Measurements from ENCODE around the gene PRTG.
"Not testable (repeated sequence)": the region's sequence is repeated elsewhere in the genome, so short reads cannot be mapped to it uniquely, and the experiment has no call there.

PRTG gene

GRCh38 chr15:55733461-55733860, 9.5 kb downstream of the PRTG start:
- H3K27ac ChIP-seq (ENCODE audit: low read depth, low read length); H3K36me3 ChIP-seq (ENCODE audit: insufficient read depth, low read length); H3K4me1 ChIP-seq (ENCODE audit: control insufficient read depth, insufficient read depth, low read length, unreplicated experiment); H2AFZ ChIP-seq (ENCODE audit: low read length, unreplicated experiment); H3K27me3 ChIP-seq (ENCODE audit: insufficient read depth, low read length); H3K4me3 ChIP-seq (ENCODE audit: low read depth, low read length); H3K79me2 ChIP-seq (ENCODE audit: control insufficient read depth, insufficient read depth, low read length, unreplicated experiment): not testable (repeated sequence)

- Histone ChIP-seq H3K4me1 (ENCODE audit: control insufficient read depth, insufficient read depth, low read length, unreplicated experiment) (no peaks in the 10 kb centered on the region), H3K27ac (ENCODE audit: low read depth, low read length) (no peak overlapping the region), H2AFZ (ENCODE audit: low read length, unreplicated experiment) (no peak overlapping the region), H3K36me3 (ENCODE audit: insufficient read depth, low read length) (no peaks in the 10 kb centered on the region), H3K4me3 (ENCODE audit: low read depth, low read length) (no peak overlapping the region), H3K27me3 (ENCODE audit: insufficient read depth, low read length) (no peaks in the 10 kb centered on the region), H3K79me2 (ENCODE audit: control insufficient read depth, insufficient read depth, low read length, unreplicated experiment) (no peaks in the 10 kb centered on the region)
Observed at GRCh38 chr15:55721554-55722185, 21.3 kb downstream of the PRTG start.

- Histone ChIP-seq H3K36me3 (ENCODE audit: insufficient read depth, low read length) (no peaks in the 10 kb centered on the region), H2AFZ (ENCODE audit: low read length, unreplicated experiment) (no peak overlapping the region), H3K4me3 (ENCODE audit: low read depth, low read length) (no peak overlapping the region), H3K27ac (ENCODE audit: low read depth, low read length) (no peak overlapping the region), H3K4me1 (ENCODE audit: control insufficient read depth, insufficient read depth, low read length, unreplicated experiment) (no peaks in the 10 kb centered on the region), H3K27me3 (ENCODE audit: insufficient read depth, low read length) (no peaks in the 10 kb centered on the region), H3K79me2 (ENCODE audit: control insufficient read depth, insufficient read depth, low read length, unreplicated experiment) (no peaks in the 10 kb centered on the region)
Observed at GRCh38 chr15:55715355-55716076, 27.4 kb downstream of the PRTG start.

GRCh38 chr15:55714064-55714463, 28.9 kb downstream of the PRTG start:
- Histone ChIP-seq H3K27ac (ENCODE audit: low read depth, low read length) (no peak overlapping the region), H3K79me2 (ENCODE audit: control insufficient read depth, insufficient read depth, low read length, unreplicated experiment) (no peaks in the 10 kb centered on the region), H3K27me3 (ENCODE audit: insufficient read depth, low read length) (no peaks in the 10 kb centered on the region), H3K4me3 (ENCODE audit: low read depth, low read length) (no peak overlapping the region), H3K4me1 (ENCODE audit: control insufficient read depth, insufficient read depth, low read length, unreplicated experiment) (no peaks in the 10 kb centered on the region), H2AFZ (ENCODE audit: low read length, unreplicated experiment) (no peak overlapping the region), H3K36me3 (ENCODE audit: insufficient read depth, low read length) (no peaks in the 10 kb centered on the region)

- Histone ChIP-seq H2AFZ (ENCODE audit: low read length, unreplicated experiment) (no peak overlapping the region), H3K27ac (ENCODE audit: low read depth, low read length) (no peak overlapping the region), H3K4me1 (ENCODE audit: control insufficient read depth, insufficient read depth, low read length, unreplicated experiment) (no peaks in the 10 kb centered on the region), H3K36me3 (ENCODE audit: insufficient read depth, low read length) (no peaks in the 10 kb centered on the region), H3K4me3 (ENCODE audit: low read depth, low read length) (no peak overlapping the region), H3K79me2 (ENCODE audit: control insufficient read depth, insufficient read depth, low read length, unreplicated experiment) (no peaks in the 10 kb centered on the region), H3K27me3 (ENCODE audit: insufficient read depth, low read length) (no peaks in the 10 kb centered on the region)
Observed at GRCh38 chr15:55712363-55712762, 30.6 kb downstream of the PRTG start.

- Histone ChIP-seq H3K4me3 (ENCODE audit: low read depth, low read length) (no peak overlapping the region), H3K79me2 (ENCODE audit: control insufficient read depth, insufficient read depth, low read length, unreplicated experiment) (no peaks in the 10 kb centered on the region), H3K27ac (ENCODE audit: low read depth, low read length) (no peak overlapping the region), H3K27me3 (ENCODE audit: insufficient read depth, low read length) (no peaks in the 10 kb centered on the region), H2AFZ (ENCODE audit: low read length, unreplicated experiment) (no peak overlapping the region), H3K4me1 (ENCODE audit: control insufficient read depth, insufficient read depth, low read length, unreplicated experiment) (no peaks in the 10 kb centered on the region), H3K36me3 (ENCODE audit: insufficient read depth, low read length) (no peaks in the 10 kb centered on the region)
Observed at GRCh38 chr15:55710286-55710685, 32.7 kb downstream of the PRTG start.

- no peaks in the 10 kb centered on the region for H3K79me2 ChIP-seq (ENCODE audit: control insufficient read depth, insufficient read depth, low read length, unreplicated experiment)
- no peaks in the 10 kb centered on the region for H3K4me1 ChIP-seq (ENCODE audit: control insufficient read depth, insufficient read depth, low read length, unreplicated experiment)
- no peak overlapping the region for H2AFZ ChIP-seq (ENCODE audit: low read length, unreplicated experiment)
- H3K27me3 ChIP-seq (ENCODE audit: insufficient read depth, low read length) = no peaks in the 10 kb centered on the region
- H3K27ac ChIP-seq (ENCODE audit: low read depth, low read length) = no peak overlapping the region
- no peaks in the 10 kb centered on the region for H3K36me3 ChIP-seq (ENCODE audit: insufficient read depth, low read length)
- no peak overlapping the region for H3K4me3 ChIP-seq (ENCODE audit: low read depth, low read length)
Observed at GRCh38 chr15:55709458-55709857, 33.5 kb downstream of the PRTG start.

- Histone ChIP-seq H3K4me3 (ENCODE audit: low read depth, low read length) (no peak overlapping the region), H3K27ac (ENCODE audit: low read depth, low read length) (no peak overlapping the region), H3K36me3 (ENCODE audit: insufficient read depth, low read length) (no peaks in the 10 kb centered on the region), H3K4me1 (ENCODE audit: control insufficient read depth, insufficient read depth, low read length, unreplicated experiment) (peaks cover 5% of the 10 kb centered on the region), H2AFZ (ENCODE audit: low read length, unreplicated experiment) (no peak overlapping the region), H3K79me2 (ENCODE audit: control insufficient read depth, insufficient read depth, low read length, unreplicated experiment) (no peaks in the 10 kb centered on the region), H3K27me3 (ENCODE audit: insufficient read depth, low read length) (no peaks in the 10 kb centered on the region)
Observed at GRCh38 chr15:55708720-55709119, 34.2 kb downstream of the PRTG start.

GRCh38 chr15:55707951-55708350, 35.0 kb downstream of the PRTG start:
- Histone ChIP-seq H3K79me2 (ENCODE audit: control insufficient read depth, insufficient read depth, low read length, unreplicated experiment) (no peaks in the 10 kb centered on the region), H3K4me1 (ENCODE audit: control insufficient read depth, insufficient read depth, low read length, unreplicated experiment) (peaks cover 7% of the 10 kb centered on the region), H3K4me3 (ENCODE audit: low read depth, low read length) (no peak overlapping the region), H3K36me3 (ENCODE audit: insufficient read depth, low read length) (no peaks in the 10 kb centered on the region), H3K27ac (ENCODE audit: low read depth, low read length) (no peak overlapping the region), H3K27me3 (ENCODE audit: insufficient read depth, low read length) (no peaks in the 10 kb centered on the region), H2AFZ (ENCODE audit: low read length, unreplicated experiment) (no peak overlapping the region)

GRCh38 chr15:55707518-55707917, 35.4 kb downstream of the PRTG start:
- Histone ChIP-seq H3K27me3 (ENCODE audit: insufficient read depth, low read length) (no peaks in the 10 kb centered on the region), H3K36me3 (ENCODE audit: insufficient read depth, low read length) (no peaks in the 10 kb centered on the region), H3K27ac (ENCODE audit: low read depth, low read length) (no peak overlapping the region), H3K4me3 (ENCODE audit: low read depth, low read length) (no peak overlapping the region), H3K79me2 (ENCODE audit: control insufficient read depth, insufficient read depth, low read length, unreplicated experiment) (no peaks in the 10 kb centered on the region), H2AFZ (ENCODE audit: low read length, unreplicated experiment) (no peak overlapping the region), H3K4me1 (ENCODE audit: control insufficient read depth, insufficient read depth, low read length, unreplicated experiment) (peaks cover 7% of the 10 kb centered on the region)

GRCh38 chr15:55703873-55704301, 39.1 kb downstream of the PRTG start:
- Histone ChIP-seq H3K27me3 (ENCODE audit: insufficient read depth, low read length) (no peaks in the 10 kb centered on the region), H3K27ac (ENCODE audit: low read depth, low read length) (no peak overlapping the region), H3K79me2 (ENCODE audit: control insufficient read depth, insufficient read depth, low read length, unreplicated experiment) (no peaks in the 10 kb centered on the region), H3K4me1 (ENCODE audit: control insufficient read depth, insufficient read depth, low read length, unreplicated experiment) (peaks cover 7% of the 10 kb centered on the region), H3K36me3 (ENCODE audit: insufficient read depth, low read length) (no peaks in the 10 kb centered on the region), H2AFZ (ENCODE audit: low read length, unreplicated experiment) (no peak overlapping the region), H3K4me3 (ENCODE audit: low read depth, low read length) (no peak overlapping the region)

Data from ACC112 (cell line).